GM21825 (cell line): ENCODE results near the gene OGDH.

Experiments
- ATAC-seq: cut with Tn5 transposase; IDR thresholded peaks from one replicate; pipeline ENCODE4 v1.9.1; 2021; ENCODE audit warnings: mild to moderate bottlenecking, moderate library complexity; ENCODE audit not compliant: unreplicated experiment

The OGDH gene

GRCh38 chr7:44733708-44734481, 127.5 kb downstream of the OGDH start:
- no peak for ATAC-seq

DNA sequence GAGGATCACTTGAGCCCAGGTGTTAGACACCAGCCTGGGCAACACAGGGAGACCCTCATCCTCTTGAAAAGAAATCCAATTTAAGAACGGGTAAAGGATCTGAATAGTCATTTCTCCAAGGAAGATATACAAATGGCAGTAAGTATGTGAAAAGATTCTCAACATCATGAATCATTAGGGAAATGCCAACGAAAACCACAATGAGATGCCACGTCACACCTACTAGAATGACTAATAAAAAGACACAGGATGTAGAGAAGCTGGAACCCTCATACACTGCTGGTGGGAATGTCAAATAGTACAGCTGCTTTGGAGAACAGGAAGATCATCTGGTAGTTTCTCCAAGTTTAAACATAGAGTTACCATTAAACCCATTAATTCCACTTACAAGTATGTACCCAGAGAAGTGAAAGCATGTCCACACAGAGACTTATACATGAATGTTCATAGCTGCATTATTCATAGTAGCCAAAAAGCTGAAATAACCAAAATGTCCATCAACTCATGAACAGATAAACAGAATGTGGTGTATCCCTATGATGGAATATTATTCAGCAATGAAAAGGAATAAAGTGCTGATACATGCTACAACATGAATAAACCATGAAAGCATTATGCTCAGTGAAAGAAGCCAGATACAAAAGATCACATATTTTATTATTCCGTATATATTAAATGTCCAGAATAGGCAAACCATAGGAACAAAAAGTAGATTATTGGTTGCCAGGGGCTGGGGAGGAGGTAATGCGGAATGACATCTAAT, 129.2 kb downstream of the OGDH start:
- ATAC-seq = peak; percentile 62

DNA sequence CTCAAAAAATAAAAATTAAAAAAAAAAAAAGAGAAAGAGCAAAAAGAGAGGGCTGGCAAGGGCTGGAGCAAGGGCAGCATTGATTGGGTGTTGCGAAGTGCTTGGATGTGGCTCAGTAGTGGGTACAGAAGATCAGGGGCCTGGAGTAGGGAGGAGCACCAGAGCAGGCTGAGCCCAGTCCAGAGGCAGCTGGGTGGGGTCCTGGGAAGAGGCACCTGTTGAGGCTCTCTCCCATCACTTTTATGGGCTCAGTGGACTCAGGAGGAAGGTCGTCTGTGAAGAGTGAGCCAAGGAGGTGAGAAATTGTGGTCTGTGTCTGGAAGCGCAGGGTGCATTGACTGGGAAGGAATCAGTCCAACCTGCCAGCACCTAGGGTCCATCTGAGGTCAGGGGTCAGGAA, 130.5 kb downstream of the OGDH start:
- no peak for ATAC-seq

GRCh38 chr7:44738051-44738723, 131.8 kb downstream of the OGDH start:
- no peak for ATAC-seq

DNA sequence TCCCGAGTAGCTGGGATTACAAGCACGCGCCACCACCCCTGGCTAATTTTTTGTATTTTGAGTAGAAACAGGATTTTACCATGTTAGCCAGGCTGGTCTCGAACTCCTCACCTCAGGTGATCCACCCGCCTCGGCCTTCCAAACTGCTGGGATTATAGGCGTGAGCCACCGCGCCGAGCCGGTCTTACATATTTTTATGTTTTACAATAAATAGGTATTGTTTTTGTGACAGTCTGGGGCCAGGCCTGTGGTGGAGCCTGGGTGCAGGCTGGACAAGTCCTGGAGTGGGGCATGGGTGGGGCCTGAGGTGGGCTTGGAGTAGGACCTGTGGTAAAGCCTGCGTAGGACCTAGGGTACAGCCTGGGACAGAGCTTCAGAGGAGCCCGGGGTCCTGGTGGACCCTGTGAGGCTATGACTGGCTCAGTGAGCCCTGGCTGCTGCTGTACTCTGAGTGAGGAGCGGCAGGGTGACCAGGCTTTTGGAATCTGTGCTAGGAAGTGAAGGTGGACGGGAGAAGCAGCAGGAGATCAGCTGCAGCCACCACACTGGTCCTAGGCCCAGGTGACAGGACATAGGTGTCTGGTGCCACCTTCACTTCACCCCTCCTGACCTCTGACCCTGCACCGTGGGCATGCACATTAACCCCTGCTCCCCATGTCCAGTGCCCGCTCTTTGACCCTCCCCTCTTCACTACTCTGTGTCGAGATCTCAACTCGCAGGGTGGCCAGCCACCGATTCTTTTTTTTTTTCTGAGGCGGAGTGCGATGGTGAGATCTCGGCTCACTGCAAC, 132.6 kb downstream of the OGDH start:
- ATAC-seq = no peak

- no peak for ATAC-seq
Observed at GRCh38 chr7:44740055-44740454, 133.6 kb downstream of the OGDH start.

GRCh38 chr7:44743750-44744149, 137.3 kb downstream of the OGDH start:
- ATAC-seq = no peak

DNA sequence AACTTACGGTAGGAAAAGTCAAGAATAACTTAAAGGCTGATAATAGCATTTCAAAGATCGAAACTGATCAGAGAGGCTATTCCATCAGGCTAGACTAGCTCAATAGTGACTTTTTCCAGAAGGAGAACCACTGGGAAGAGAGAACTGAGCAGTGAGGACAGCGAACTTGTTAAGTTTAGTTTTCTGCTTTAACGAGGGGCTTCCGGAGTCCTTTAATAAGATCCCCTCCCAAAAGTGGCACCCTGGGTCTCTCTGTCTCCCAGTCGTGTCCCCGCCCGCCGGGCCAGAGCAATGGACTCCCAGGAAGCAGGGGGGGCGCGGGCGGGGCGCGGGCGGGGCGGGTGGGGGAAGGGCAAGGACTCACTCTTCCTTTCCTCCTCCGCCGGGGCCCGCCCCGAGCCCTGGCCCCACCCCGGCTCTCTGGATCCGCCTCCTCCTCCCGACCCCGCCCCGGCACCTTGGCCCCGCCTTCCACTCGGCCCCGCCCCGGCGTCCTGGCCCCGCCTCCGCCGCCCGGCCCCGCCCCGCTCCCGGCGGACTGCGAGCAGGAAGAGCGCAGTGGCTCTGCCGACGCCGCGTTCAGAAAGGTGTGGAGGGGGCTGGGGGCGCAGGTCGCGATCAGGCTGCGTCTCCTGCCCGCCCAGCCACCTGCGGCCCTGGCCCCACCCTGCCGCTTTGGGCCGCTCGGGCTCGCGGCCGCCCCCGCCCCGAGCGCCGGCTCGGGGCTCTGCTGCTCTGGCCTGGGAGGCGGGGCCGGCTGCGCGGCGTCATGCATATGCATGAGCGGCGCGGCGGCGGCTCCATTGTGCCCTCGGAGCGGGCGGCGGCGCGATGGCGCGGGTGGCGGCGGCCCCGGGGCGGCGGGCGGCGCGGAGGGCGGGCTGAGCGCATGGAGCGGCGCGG, 141.9 kb downstream of the OGDH start, which contains the start of gene ZMIZ2:
ZMIZ2 (plus strand) TSS at position 803 of the 903 bp plus-strand sequence. CDS start 7,403 bp downstream, outside the sequence.
- ATAC-seq = peak; percentile 66

GRCh38 chr7:44748948-44749731, 142.7 kb downstream of the OGDH start:
- peak; percentile 21 for ATAC-seq

GRCh38 chr7:44749992-44750391, 143.6 kb downstream of the OGDH start:
- ATAC-seq = no peak

DNA sequence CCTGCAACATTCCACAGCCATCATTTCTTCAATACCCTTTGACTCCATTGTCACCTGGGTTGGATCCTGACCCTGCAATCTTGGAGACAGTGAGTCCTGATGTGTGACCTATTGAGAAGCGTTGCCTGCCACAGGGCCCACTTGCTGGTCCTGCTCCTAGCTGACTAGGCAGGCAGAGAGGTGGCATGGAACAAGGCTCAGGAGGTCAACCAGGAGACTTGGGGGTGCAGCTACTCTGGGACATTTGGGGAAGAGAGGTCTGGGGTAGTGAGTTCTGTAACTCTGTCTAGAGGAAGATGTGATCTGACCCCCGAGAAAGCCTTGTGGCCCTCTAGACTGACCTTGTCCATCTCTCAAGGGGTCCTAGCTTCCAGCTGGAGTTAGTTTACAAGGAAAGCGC, 144.0 kb downstream of the OGDH start:
- no peak for ATAC-seq

DNA sequence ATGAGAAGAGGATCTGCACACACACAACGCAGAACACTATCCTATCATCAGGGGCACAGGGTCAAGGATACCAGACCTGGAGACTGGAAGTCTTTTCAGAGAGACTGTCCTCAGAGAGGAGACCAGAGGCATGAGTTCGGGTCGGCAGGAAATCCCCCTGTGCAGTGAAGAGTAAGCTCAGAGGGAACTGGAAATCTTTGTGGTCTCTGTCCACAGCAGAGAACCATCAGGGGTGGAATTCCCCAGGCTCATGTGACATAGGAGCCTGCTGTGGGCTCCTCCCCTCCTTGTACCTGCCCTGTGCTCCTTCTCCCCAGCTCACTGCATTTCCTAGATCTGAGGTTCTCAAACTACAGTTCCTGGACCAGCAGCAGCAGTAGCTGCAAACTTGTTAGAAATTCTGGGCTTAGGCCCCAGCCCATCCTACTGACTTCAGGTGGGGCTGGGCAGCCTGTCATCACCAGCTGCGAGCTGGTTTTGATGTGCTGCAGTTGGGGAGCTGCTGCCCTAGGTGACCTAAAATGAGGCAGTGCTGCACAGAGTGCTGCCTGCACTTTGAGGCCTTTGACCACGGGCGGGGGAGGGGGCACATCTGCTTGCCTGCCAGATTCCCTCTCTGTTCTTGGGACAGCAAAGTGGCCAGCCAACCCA, 144.6 kb downstream of the OGDH start:
- peak; percentile 60 for ATAC-seq

- no peak for ATAC-seq
Observed at GRCh38 chr7:44752822-44753221, 146.4 kb downstream of the OGDH start.

DNA sequence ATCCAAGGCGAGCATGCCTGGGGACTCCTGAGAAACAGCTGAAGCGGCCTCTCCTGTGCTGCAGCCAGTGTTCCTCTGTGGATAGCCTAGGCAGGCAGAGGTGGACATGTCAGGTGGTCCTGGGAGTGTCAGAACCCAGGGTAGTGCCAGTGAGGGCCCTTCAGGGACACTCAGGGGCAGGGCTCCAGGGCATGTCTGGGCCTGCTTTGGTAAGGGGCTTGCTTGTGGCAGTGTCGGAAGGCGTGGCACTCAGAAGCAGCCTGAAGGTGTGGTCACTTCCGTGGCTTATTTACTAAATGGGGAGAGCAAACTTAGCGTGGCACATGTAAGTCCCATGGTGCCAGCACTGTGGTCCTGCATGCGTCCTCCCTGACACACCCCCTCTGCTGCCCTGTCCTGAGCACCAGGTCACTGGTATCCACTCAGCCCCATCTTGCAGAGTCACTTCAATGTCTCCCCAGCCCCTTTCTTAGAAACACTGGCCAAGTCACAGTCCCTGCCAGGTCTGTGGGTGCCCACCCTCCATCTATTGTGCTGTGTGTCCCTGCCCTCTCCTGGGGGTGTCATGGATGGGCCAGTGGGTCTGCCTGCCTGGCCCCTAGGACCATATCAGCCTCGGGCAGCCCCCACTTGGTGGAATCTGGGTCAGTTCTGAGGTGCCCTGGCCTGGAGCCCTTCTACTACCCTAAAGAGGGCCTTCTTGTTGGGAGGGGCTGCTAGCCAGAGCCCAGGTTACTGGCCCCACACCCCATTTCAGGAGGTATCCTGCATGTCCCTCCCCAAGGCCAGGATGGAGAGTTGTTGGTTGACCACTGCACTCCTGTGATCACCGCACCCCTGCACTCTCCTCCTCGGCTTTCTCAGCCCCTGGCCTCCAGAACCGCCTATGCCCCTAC, 148.6 kb downstream of the OGDH start:
- no peak for ATAC-seq

DNA sequence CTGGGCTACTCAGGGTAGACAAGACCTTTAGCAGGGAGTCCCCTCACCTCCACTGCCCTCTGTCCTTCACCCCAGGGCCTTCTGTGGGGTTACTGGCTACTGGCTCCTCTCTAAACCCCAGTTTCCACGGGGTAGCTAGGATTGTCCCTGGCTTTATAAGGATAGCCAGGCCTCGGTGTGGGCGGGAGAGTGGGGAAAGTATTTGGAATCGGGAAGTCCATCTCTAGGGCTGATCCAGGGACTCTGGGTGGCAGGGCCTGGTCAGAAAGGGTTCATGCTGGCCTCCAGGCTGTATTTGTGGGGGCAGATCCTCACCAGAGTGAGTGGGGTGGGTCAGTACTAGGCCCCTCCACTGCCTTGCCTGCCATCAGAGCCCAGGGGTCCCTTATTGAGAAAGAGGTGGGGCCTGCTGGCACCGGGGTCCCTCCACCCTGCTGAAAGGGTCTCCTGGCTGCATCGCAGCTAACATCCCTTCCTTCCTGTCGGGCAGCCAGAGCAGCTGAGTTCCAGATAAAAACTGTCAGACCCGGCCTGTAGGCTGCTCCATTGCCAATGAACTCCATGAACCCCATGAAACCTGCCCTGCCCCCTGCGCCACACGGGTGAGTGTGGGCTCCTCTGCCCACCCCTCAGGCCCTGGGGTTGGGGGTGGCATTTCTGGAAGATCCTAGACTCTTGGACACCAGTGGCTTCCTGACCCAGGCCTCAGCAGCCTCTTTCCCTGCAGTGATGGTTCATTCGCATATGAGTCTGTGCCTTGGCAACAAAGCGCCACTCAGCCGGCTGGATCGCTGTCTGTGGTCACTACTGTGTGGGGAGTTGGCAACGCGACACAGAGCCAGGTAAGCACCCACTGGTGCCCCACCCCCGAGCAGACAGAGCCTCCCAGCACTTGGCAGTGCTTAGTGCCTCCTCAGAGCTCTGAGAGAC, 149.5 kb downstream of the OGDH start:
- ATAC-seq = no peak

- ATAC-seq = no peak
Observed at GRCh38 chr7:44756904-44757303, 150.5 kb downstream of the OGDH start.
